Astrocyte (in vitro differentiated cells and primary cell): ENCODE results near the gene TRAF6. TPM values are rescaled to one million over a fixed set of nuclear protein-coding genes. Genes with fewer than 3 reads are reported as not detected.
A peak's percentile ranks its signal among the peaks of the same experiment; 100 is the strongest.

Experiments used
- DNase-seq: peaks from one replicate; pipeline ENCODE4 v3.0.0-alpha.2; 2010; ENCODE audit warnings: low read depth
- FAIRE-seq: peaks from 2 replicates; lab custom pipeline; 2011; peaks lifted over from hg19 to GRCh38; lab: Jason Lieb, UNC
- H2AFZ ChIP-seq: 2 replicates; pipeline ENCODE4 v1.6.0; 2012; ENCODE audit warnings: low read depth, low read length, inconsistent platforms
- H3K27ac ChIP-seq: 2 replicates; pipeline ENCODE4 v1.5.1; 2011; ENCODE audit warnings: low read depth, low read length, inconsistent platforms
- H3K27me3 ChIP-seq: 2 replicates; pipeline ENCODE4 v1.6.0; 2011; ENCODE audit warnings: low read length, inconsistent platforms; ENCODE audit not compliant: insufficient read depth
- H3K36me3 ChIP-seq: 2 replicates; pipeline ENCODE4 v1.5.1; 2011; ENCODE audit warnings: low read length, inconsistent platforms; ENCODE audit not compliant: insufficient read depth
- H3K4me1 ChIP-seq: 2 replicates; pipeline ENCODE4 v1.5.1; 2011; ENCODE audit warnings: low read length, inconsistent platforms; ENCODE audit not compliant: insufficient read depth
- H3K4me2 ChIP-seq: 2 replicates; pipeline ENCODE4 v1.6.0; 2012; ENCODE audit warnings: low read length, inconsistent platforms
- H3K4me3 ChIP-seq: 2 replicates; pipeline ENCODE4 v1.5.1; 2011; ENCODE audit warnings: low read depth, mild to moderate bottlenecking, low read length, inconsistent platforms; ENCODE audit not compliant: insufficient read depth
- H3K79me2 ChIP-seq: 2 replicates; pipeline ENCODE4 v1.6.0; 2012; ENCODE audit warnings: mild to moderate bottlenecking, low read length, inconsistent platforms; ENCODE audit not compliant: insufficient read depth
- H3K9ac ChIP-seq: 2 replicates; pipeline ENCODE4 v1.6.0; 2012; ENCODE audit warnings: mild to moderate bottlenecking, low read length, inconsistent platforms
- H3K9me3 ChIP-seq: 2 replicates; pipeline ENCODE4 v1.5.1; 2012; ENCODE audit warnings: low read depth, mild to moderate bottlenecking, low read length, inconsistent platforms; ENCODE audit not compliant: insufficient read depth
- H4K20me1 ChIP-seq: 2 replicates; pipeline ENCODE4 v1.6.0; 2012; ENCODE audit warnings: low read length, inconsistent platforms; ENCODE audit not compliant: insufficient read depth
- H3K27ac Mint-ChIP-seq: one replicate; pipeline ENCODE4 v1.8.0; 2021; ENCODE audit warnings: mild to moderate bottlenecking, mixed read lengths; ENCODE audit not compliant: unreplicated experiment
- H3K27me3 Mint-ChIP-seq: one replicate; pipeline ENCODE4 v1.8.0; 2021; ENCODE audit warnings: low read depth, mixed read lengths; ENCODE audit not compliant: unreplicated experiment
- H3K36me3 Mint-ChIP-seq: one replicate; pipeline ENCODE4 v1.8.0; 2021; ENCODE audit warnings: low read depth, mixed read lengths; ENCODE audit not compliant: unreplicated experiment
- H3K4me1 Mint-ChIP-seq: one replicate; pipeline ENCODE4 v1.8.0; 2021; ENCODE audit warnings: low read depth, mixed read lengths; ENCODE audit not compliant: unreplicated experiment
- H3K4me3 Mint-ChIP-seq: one replicate; pipeline ENCODE4 v1.8.0; 2021; ENCODE audit warnings: mild to moderate bottlenecking, moderate library complexity, mixed read lengths; ENCODE audit not compliant: unreplicated experiment
- H3K9me3 Mint-ChIP-seq: one replicate; pipeline ENCODE4 v1.8.0; 2021; ENCODE audit warnings: mild to moderate bottlenecking, mixed read lengths; ENCODE audit not compliant: unreplicated experiment
- CTCF ChIP-seq: IDR thresholded peaks from 2 replicates; pipeline ENCODE4 v1.5.1; 2011; ENCODE audit warnings: low read depth, mild to moderate bottlenecking, inconsistent platforms, low read length, moderate library complexity; ENCODE audit not compliant: insufficient read depth
- EZH2 ChIP-seq: IDR thresholded peaks from 2 replicates; pipeline ENCODE4 v1.6.1; 2012; ENCODE audit warnings: mild to moderate bottlenecking, low read length, inconsistent platforms; ENCODE audit not compliant: insufficient read depth
- total RNA-seq: library from RNA; stranded (reverse); gene quantifications from 2 replicates; pipeline ENCODE4 v1.2.1, GENCODE V29; 2021

TRAF6 gene
- total RNA-seq, 1 donor from 2014 or later, result 19.4 TPM

GRCh38 chr11:36540998-36541397, 30.9 kb upstream of the TRAF6 start:
- Histone ChIP-seq H3K4me3 (no peak overlapping the region), H3K9me3 (no peaks in the 10 kb centered on the region), H3K4me1 (no peaks in the 10 kb centered on the region), H3K27ac (no peak overlapping the region), H3K9ac (no peak overlapping the region), H4K20me1 (no peaks in the 10 kb centered on the region), H3K36me3 (no peaks in the 10 kb centered on the region), H3K4me2 (no peak overlapping the region), H3K79me2 (no peaks in the 10 kb centered on the region), H3K27me3 (peaks cover 2% of the 10 kb centered on the region), H2AFZ (no peak overlapping the region)
- Mint-ChIP-seq H3K4me3 (no peak overlapping the region), H3K4me1 (no peaks in the 10 kb centered on the region), H3K27ac (no peak overlapping the region), H3K27me3 (peaks cover 2% of the 10 kb centered on the region), H3K36me3 (no peaks in the 10 kb centered on the region), H3K9me3 (peaks cover 2% of the 10 kb centered on the region)
- peak; percentile 32 for TF ChIP-seq CTCF
- TF ChIP-seq EZH2, result no peak
- FAIRE-seq, result no peak
- peak; percentile 24 for DNase-seq

- no peak for TF ChIP-seq CTCF
- TF ChIP-seq EZH2, result no peak
- H3K27me3 Mint-ChIP-seq, result no peaks in the 10 kb centered on the region
- Histone ChIP-seq H3K9ac (no peak overlapping the region), H3K27ac (no peak overlapping the region), H3K9me3 (no peaks in the 10 kb centered on the region), H3K4me1 (no peaks in the 10 kb centered on the region), H3K27me3 (no peaks in the 10 kb centered on the region), H4K20me1 (no peaks in the 10 kb centered on the region), H2AFZ (no peak overlapping the region), H3K79me2 (no peaks in the 10 kb centered on the region), H3K36me3 (no peaks in the 10 kb centered on the region), H3K4me3 (no peak overlapping the region), H3K4me2 (no peak overlapping the region)
- DNase-seq (no peak), FAIRE-seq (no peak)
- no peaks in the 10 kb centered on the region for H3K4me1 Mint-ChIP-seq
- no peak overlapping the region for H3K27ac Mint-ChIP-seq
- H3K36me3 Mint-ChIP-seq, result no peaks in the 10 kb centered on the region
- H3K9me3 Mint-ChIP-seq, result no peaks in the 10 kb centered on the region
- no peak overlapping the region for H3K4me3 Mint-ChIP-seq
Observed at GRCh38 chr11:36534276-36534840, 24.3 kb upstream of the TRAF6 start.

- no peak for DNase-seq
- peaks cover 1% of the 10 kb centered on the region for H3K9me3 Mint-ChIP-seq
- no peaks in the 10 kb centered on the region for H3K27me3 Mint-ChIP-seq
- H3K4me3 Mint-ChIP-seq, result no peak overlapping the region
- no peaks in the 10 kb centered on the region for H3K36me3 Mint-ChIP-seq
- H3K79me2 ChIP-seq, result no peaks in the 10 kb centered on the region
- H3K4me1 Mint-ChIP-seq, result no peaks in the 10 kb centered on the region
- H3K9me3 ChIP-seq, result no peaks in the 10 kb centered on the region
- no peaks in the 10 kb centered on the region for H4K20me1 ChIP-seq
- H2AFZ ChIP-seq, result no peak overlapping the region
- no peak overlapping the region for H3K9ac ChIP-seq
- TF ChIP-seq CTCF (no peak), EZH2 (no peak)
- H3K4me1 ChIP-seq, result no peaks in the 10 kb centered on the region
- H3K27me3 ChIP-seq, result no peaks in the 10 kb centered on the region
- H3K27ac ChIP-seq, result no peak overlapping the region
- FAIRE-seq, result no peak
- H3K36me3 ChIP-seq, result no peaks in the 10 kb centered on the region
- H3K4me2 ChIP-seq, result no peak overlapping the region
- H3K27ac Mint-ChIP-seq, result no peak overlapping the region
- no peak overlapping the region for H3K4me3 ChIP-seq
Observed at GRCh38 chr11:36532941-36533601, 23.0 kb upstream of the TRAF6 start.
